T-cell (primary cell): ENCODE data around the gene EMC7. TPM values are rescaled to one million over a fixed set of nuclear protein-coding genes. Genes with fewer than 3 reads are reported as not detected.
"Not testable (repeated sequence)": the region's sequence is repeated elsewhere in the genome, so short reads cannot be mapped to it uniquely, and the experiment has no call there.

ENCODE experiments used
- ATAC-seq, 4 experiments: fragments of 200-7000 bp in 3 of 4; fragments of 150-1000 bp in 1 of 4; cut with Tn5 transposase; replicated peaks in 1 of 4; 1 replicate in 3 of 4; 2 replicates in 1 of 4; pipeline ENCODE4 v1.10.0; 2021; ENCODE audit warnings: moderate library complexity in 3 of 4, mild to moderate bottlenecking in 2 of 4, moderate number of reproducible peaks in 1 of 4
- CTCF ChIA-PET, 2 donors: fragments of 300-600 bp; sonication (Branson Sonifier 250); formaldehyde crosslinking; loops; one replicate each; lab custom pipeline; 2022; ENCODE audit warnings: antibody characterized with exemption in 2 of 2; lab: Charles Lee
- POLR2A ChIA-PET, 2 donors: fragments of 300-600 bp; sonication (Branson Sonifier 250); formaldehyde crosslinking; loops; one replicate each; lab custom pipeline; 2022; ENCODE audit warnings: antibody characterized with exemption in 2 of 2; lab: Charles Lee
- DNase-seq, 35 experiments: peaks; one replicate each; pipeline versions ENCODE4 v3.0.0 to v3.0.0-alpha.2; 2013 to 2023
- H3K27ac ChIP-seq: one replicate; pipeline ENCODE4 v1.5.1; 2013; ENCODE audit warnings: low read length
- H3K27me3 ChIP-seq, 2 experiments: replicated peaks in 1 of 2; 1 replicate in 1 of 2; 2 replicates in 1 of 2; pipeline versions ENCODE4 v1.6.1 to v1.7.0; 2013; ENCODE audit warnings: low read length in 1 of 2, mixed read lengths in 1 of 2; ENCODE audit not compliant: control insufficient read depth in 2 of 2, insufficient read depth in 2 of 2; ENCODE audit errors: extremely low read depth in 1 of 2
- H3K36me3 ChIP-seq, 2 donors: 1 replicate in 1 of 2; 2 replicates in 1 of 2; pipeline versions ENCODE4 v1.6.1 to v1.7.0; 2013; ENCODE audit warnings: low read length in 1 of 2; ENCODE audit not compliant: control insufficient read depth in 2 of 2, insufficient read depth in 1 of 2; ENCODE audit errors: extremely low read depth in 1 of 2
- H3K4me1 ChIP-seq, 2 experiments: 1 replicate in 1 of 2; 2 replicates in 1 of 2; pipeline versions ENCODE4 v1.6.1 to v1.7.0; 2013; ENCODE audit warnings: low read length in 2 of 2, mixed read lengths in 1 of 2; ENCODE audit not compliant: insufficient read depth in 2 of 2, control insufficient read depth in 1 of 2; ENCODE audit errors: extremely low read depth in 1 of 2
- H3K4me3 ChIP-seq, 2 donors: 1 replicate in 1 of 2; 2 replicates in 1 of 2; pipeline versions ENCODE4 v1.5.1 to v1.7.0; 2013; ENCODE audit warnings: mild to moderate bottlenecking in 2 of 2, low read length in 1 of 2, moderate library complexity in 1 of 2; ENCODE audit not compliant: control insufficient read depth in 1 of 2; ENCODE audit errors: extremely low read depth in 1 of 2
- H3K9me3 ChIP-seq: 2 replicates; pipeline ENCODE4 v1.7.0; 2013
- H3K27ac Mint-ChIP-seq, 2 donors: one replicate each; pipeline ENCODE4 v1.8.0; 2020 to 2021; ENCODE audit warnings: mild to moderate bottlenecking in 2 of 2, mixed read lengths in 2 of 2
- H3K27me3 Mint-ChIP-seq, 2 donors: one replicate each; pipeline ENCODE4 v1.8.0; 2021 to 2022; ENCODE audit warnings: mixed read lengths in 2 of 2
- H3K36me3 Mint-ChIP-seq: one replicate; pipeline ENCODE4 v1.8.0; 2021; ENCODE audit warnings: mixed read lengths
- H3K4me1 Mint-ChIP-seq, 3 donors: one replicate each; pipeline ENCODE4 v1.8.0; 2020 to 2022; ENCODE audit warnings: mixed read lengths in 3 of 3, mild to moderate bottlenecking in 1 of 3
- H3K4me3 Mint-ChIP-seq, 3 donors: one replicate each; pipeline ENCODE4 v1.8.0; 2020 to 2022; ENCODE audit warnings: mild to moderate bottlenecking in 3 of 3, mixed read lengths in 3 of 3, moderate library complexity in 3 of 3
- H3K9me3 Mint-ChIP-seq, 3 donors: one replicate each; pipeline ENCODE4 v1.8.0; 2020 to 2022; ENCODE audit warnings: mixed read lengths in 3 of 3
- WGBS: methylation state at CpG from one replicate; pipeline ENCODE4 v1.1.5; 2013; ENCODE audit warnings: missing lambda C conversion rate; ENCODE audit not compliant: insufficient coverage; 5-methylcytosine and 5-hydroxymethylcytosine counted together
- total RNA-seq, 35 experiments: library from RNA in 6 of 35; stranded (reverse) in 6 of 35; fragments of 120-200 nt in 1 of 35; gene quantifications; one replicate each; pipeline versions ENCODE4 v1.2.1 to v1.2.4 and lab custom pipeline; 2013 to 2026

The EMC7 gene
- total RNA-seq, 5 donors from 2014 or later (not counting 1 experiment from before 2014, with no cell fraction given) = 29.4 to 40.2 (median 33.0) TPM

DNA sequence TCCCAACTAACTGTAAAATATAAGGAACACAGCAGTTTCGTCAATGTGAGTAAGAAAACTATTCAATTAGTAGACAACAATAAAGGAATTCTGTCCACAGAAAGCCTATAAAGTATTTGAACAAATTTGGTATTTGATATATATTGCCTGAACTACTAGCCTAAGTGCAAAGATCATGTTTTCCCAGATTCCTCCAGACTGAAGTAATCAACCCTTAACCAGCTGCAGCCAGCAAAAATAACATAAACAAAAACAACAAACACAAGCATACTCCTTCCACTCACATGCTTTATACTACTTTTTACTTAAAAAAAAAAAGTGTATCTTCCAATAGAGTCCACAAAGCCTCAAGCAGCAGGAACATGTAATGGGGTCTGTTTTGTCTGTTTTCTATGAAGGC, 24.3 kb upstream of the EMC7 start:
- H3K4me1 ChIP-seq = no peaks in the 10 kb centered on the region
- no peaks in the 10 kb centered on the region for H3K9me3 ChIP-seq
- peaks cover 0 to 6% (median 3%) of the 10 kb centered on the region in 3 donors for H3K9me3 Mint-ChIP-seq
- no peaks in the 10 kb centered on the region for H3K4me1 Mint-ChIP-seq
- no peak overlapping the region for H3K4me3 ChIP-seq
- no peaks in the 10 kb centered on the region for H3K36me3 ChIP-seq
- H3K27ac Mint-ChIP-seq = no peak overlapping the region
- DNase-seq (no peak), ATAC-seq (no peak)
- no CpG with 5 or more reads among the region's 1 CpG for WGBS
- peaks cover 0 to 5% of the 10 kb centered on the region in 2 experiments for H3K27me3 ChIP-seq
- H3K27me3 Mint-ChIP-seq = peaks cover 5 to 12% of the 10 kb centered on the region in 2 donors
- H3K36me3 Mint-ChIP-seq = no peaks in the 10 kb centered on the region
- CTCF ChIA-PET = no interaction called here
- POLR2A ChIA-PET = no interaction called here
- no peak overlapping the region for H3K27ac ChIP-seq
- H3K4me3 Mint-ChIP-seq = no peak overlapping the region

DNA sequence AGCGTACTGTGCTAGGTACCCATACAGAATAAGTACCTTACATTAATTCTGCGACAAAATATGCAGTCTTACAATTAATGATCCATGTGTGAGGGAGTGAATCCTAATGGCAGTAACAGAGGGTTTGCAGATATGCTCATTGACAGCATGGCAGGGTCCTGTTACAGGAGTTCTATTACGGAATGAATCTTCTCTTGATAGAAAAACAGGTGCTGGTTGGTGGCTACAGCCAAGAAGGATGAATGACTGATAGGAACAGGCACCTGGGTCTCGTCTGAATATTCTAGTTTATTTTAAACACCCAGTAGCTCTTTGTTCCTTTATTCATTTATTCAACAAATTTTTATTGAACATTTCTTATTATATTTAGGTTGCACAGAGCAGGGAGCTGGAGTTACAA, 23.0 kb upstream of the EMC7 start:
- H3K27me3 ChIP-seq = peaks cover 0 to 5% of the 10 kb centered on the region in 2 experiments
- H3K4me3 ChIP-seq = no peak overlapping the region
- no peak overlapping the region for H3K27ac Mint-ChIP-seq
- no peaks in the 10 kb centered on the region for H3K36me3 Mint-ChIP-seq
- H3K4me3 Mint-ChIP-seq = no peak overlapping the region
- no peak overlapping the region for H3K27ac ChIP-seq
- H3K4me1 ChIP-seq = no peaks in the 10 kb centered on the region
- no peak for DNase-seq
- POLR2A ChIA-PET = no interaction called here
- no CpG with 5 or more reads among the region's 4 CpGs for WGBS
- peaks cover 0 to 6% (median 3%) of the 10 kb centered on the region in 3 donors for H3K9me3 Mint-ChIP-seq
- H3K27me3 Mint-ChIP-seq = peaks cover 12 to 21% of the 10 kb centered on the region in 2 donors
- H3K4me1 Mint-ChIP-seq = no peaks in the 10 kb centered on the region
- no peaks in the 10 kb centered on the region for H3K36me3 ChIP-seq
- no peak for ATAC-seq
- CTCF ChIA-PET = interaction anchor here in 1 of 2 donors (1.4 kb wide), 1 partner anchor 62 kb away, joined by 3 read pairs; no protein-coding TSS in a partner anchor
- H3K9me3 ChIP-seq = no peaks in the 10 kb centered on the region

DNA sequence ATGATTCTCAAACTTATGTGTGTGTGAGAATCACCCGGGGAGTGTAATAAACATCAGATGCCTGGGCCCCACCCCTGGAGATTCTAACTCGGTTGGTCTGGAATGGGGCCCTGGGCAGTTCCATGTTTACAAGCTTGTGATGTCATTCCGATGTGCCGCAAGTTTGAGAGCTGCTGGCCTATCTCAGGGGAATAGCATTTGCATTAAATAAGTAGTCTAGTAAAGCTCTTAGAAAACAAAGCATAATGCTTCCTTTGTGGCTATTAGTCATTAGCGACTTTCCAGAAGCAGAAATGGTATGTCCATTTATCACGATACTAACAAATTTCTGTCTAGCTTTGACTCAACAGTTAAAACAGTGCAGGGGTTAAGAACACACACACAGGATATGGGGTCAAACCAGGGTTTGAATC, 21.1 kb upstream of the EMC7 start:
- no peak overlapping the region for H3K4me3 ChIP-seq
- no peaks in the 10 kb centered on the region for H3K36me3 ChIP-seq
- Mint-ChIP-seq H3K27ac (no peak overlapping the region), H3K4me1 (no peaks in the 10 kb centered on the region), H3K36me3 (no peaks in the 10 kb centered on the region), H3K4me3 (no peak overlapping the region), H3K9me3 (peaks cover 0 to 3% (median 0%) of the 10 kb centered on the region in 3 donors), H3K27me3 (peaks cover 12 to 32% of the 10 kb centered on the region in 2 donors)
- no peak for ATAC-seq
- no peak for DNase-seq
- peaks cover 0 to 10% of the 10 kb centered on the region in 2 experiments for H3K27me3 ChIP-seq
- POLR2A ChIA-PET = interaction anchor here in 1 of 2 donors (0.5 kb wide), 1 partner anchor 49 kb away, joined by 6 read pairs; no protein-coding TSS in a partner anchor
- H3K27ac ChIP-seq = no peak overlapping the region
- no peaks in the 10 kb centered on the region for H3K9me3 ChIP-seq
- H3K4me1 ChIP-seq = no peaks in the 10 kb centered on the region
- CTCF ChIA-PET = no interaction called here
- 60% methylated on average over 2 of the region's 6 CpGs for WGBS

DNA sequence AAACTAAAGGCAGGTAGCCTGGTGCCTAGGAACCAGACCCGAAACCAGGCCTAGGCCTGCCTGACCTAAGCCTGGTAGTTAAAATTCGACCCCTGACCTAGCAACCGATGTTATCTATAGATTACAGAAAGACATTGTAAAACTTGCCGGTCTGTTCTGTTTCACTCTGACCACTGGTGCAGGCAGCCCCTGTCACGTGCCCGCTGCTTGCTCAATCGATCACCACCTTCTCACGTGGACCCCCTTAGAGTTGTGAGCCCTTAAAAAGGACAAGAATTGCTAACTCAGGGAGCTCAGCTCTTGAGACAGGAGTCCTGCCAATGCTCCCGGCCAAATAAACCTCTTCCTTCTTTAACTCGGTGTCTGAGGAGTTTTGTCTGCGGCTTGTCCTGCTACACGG, 20.1 kb upstream of the EMC7 start:
- ATAC-seq, H3K36me3 Mint-ChIP-seq, H3K9me3 ChIP-seq, H3K36me3 ChIP-seq, H3K27ac Mint-ChIP-seq, DNase-seq, H3K4me1 Mint-ChIP-seq, H3K4me3 ChIP-seq, H3K27ac ChIP-seq, H3K4me3 Mint-ChIP-seq, H3K9me3 Mint-ChIP-seq, POLR2A ChIA-PET, H3K4me1 ChIP-seq, CTCF ChIA-PET: not testable (repeated sequence)
- WGBS = 78% methylated on average over 8 of the region's 12 CpGs
- H3K27me3 ChIP-seq = peaks cover 0 to 14% of the 10 kb centered on the region in 2 experiments
- H3K27me3 Mint-ChIP-seq = peaks cover 12 to 41% of the 10 kb centered on the region in 2 donors

DNA sequence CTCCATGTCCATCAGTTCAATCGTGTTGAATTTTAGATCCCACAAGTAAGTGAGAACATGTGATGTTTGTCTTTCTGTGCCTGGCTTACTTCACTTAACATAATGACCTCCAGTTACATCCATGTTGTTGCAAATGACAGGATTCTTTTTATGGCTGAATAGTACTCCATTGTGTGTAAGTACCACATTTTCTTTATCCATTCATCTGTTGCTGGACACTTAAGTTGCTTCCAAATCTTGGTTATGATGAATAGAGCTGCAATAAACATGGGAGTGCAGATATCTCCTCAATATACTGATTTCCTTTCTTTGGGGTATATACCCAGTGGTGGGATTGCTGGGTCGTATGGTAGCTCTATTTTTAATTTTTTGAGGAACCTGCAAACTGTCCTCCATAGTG, 18.8 kb upstream of the EMC7 start:
- not testable (repeated sequence) for H3K4me3 Mint-ChIP-seq, H3K9me3 ChIP-seq, ATAC-seq, H3K4me1 ChIP-seq, H3K36me3 ChIP-seq, DNase-seq, H3K9me3 Mint-ChIP-seq, H3K36me3 Mint-ChIP-seq, H3K4me3 ChIP-seq, H3K27ac Mint-ChIP-seq, H3K27ac ChIP-seq, H3K4me1 Mint-ChIP-seq
- ChIA-PET POLR2A (interaction anchor here in 1 of 2 donors (0.7 kb wide), 1 partner anchor 792 kb away, joined by 3 read pairs; no protein-coding TSS in a partner anchor), CTCF (interaction anchor here in 1 of 2 donors (0.6 kb wide), 1 partner anchor 12 kb away, joined by 3 read pairs; no protein-coding TSS in a partner anchor)
- no CpG with 5 or more reads among the region's 2 CpGs for WGBS
- peaks cover 12 to 41% of the 10 kb centered on the region in 2 donors for H3K27me3 Mint-ChIP-seq
- peaks cover 0 to 19% of the 10 kb centered on the region in 2 experiments for H3K27me3 ChIP-seq

DNA sequence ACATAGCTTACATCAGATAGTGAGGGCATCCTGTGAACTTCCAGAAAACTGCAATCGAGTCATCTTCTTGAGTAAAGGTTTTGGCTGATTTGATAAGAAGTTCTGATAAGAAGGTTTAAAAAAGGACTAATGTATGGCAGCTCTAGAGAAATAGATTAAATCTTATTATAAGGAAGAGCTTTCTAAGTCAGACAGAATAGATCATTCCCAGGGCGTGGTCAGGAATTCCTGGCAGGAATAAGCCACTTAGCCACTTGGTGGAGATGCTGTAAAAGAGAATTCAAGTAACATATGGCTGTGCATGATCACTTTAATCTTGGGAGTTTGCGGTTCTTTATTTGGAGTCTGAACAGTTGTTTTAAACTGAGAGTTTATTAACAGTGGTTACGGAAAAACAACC, 17.6 kb upstream of the EMC7 start:
- H3K4me3 Mint-ChIP-seq = no peak overlapping the region
- H3K27ac ChIP-seq = no peak overlapping the region
- H3K36me3 Mint-ChIP-seq = no peaks in the 10 kb centered on the region
- H3K36me3 ChIP-seq = no peaks in the 10 kb centered on the region
- DNase-seq (no peak), ATAC-seq (no peak)
- H3K27me3 ChIP-seq = peaks cover 0 to 30% of the 10 kb centered on the region in 2 experiments
- ChIA-PET POLR2A (no interaction called here), CTCF (no interaction called here)
- no peaks in the 10 kb centered on the region for H3K9me3 ChIP-seq
- H3K27me3 Mint-ChIP-seq = peaks cover 17 to 43% of the 10 kb centered on the region in 2 donors
- no peaks in the 10 kb centered on the region for H3K4me1 ChIP-seq
- H3K4me3 ChIP-seq = no peak overlapping the region
- no peak overlapping the region for H3K27ac Mint-ChIP-seq
- H3K4me1 Mint-ChIP-seq = no peaks in the 10 kb centered on the region
- no CpG with 5 or more reads among the region's 4 CpGs for WGBS
- H3K9me3 Mint-ChIP-seq = no peaks in the 10 kb centered on the region
